GM21737 (cell line): Measurements from ENCODE around the gene HS2ST1.
"Not testable (repeated sequence)": the region's sequence is repeated elsewhere in the genome, so short reads cannot be mapped to it uniquely, and the experiment has no call there.

Experiments used
- ATAC-seq: cut with Tn5 transposase; IDR thresholded peaks from one replicate; pipeline ENCODE4 v1.9.1; 2021; ENCODE audit warnings: mild to moderate bottlenecking, moderate library complexity; ENCODE audit not compliant: unreplicated experiment

Gene HS2ST1

DNA sequence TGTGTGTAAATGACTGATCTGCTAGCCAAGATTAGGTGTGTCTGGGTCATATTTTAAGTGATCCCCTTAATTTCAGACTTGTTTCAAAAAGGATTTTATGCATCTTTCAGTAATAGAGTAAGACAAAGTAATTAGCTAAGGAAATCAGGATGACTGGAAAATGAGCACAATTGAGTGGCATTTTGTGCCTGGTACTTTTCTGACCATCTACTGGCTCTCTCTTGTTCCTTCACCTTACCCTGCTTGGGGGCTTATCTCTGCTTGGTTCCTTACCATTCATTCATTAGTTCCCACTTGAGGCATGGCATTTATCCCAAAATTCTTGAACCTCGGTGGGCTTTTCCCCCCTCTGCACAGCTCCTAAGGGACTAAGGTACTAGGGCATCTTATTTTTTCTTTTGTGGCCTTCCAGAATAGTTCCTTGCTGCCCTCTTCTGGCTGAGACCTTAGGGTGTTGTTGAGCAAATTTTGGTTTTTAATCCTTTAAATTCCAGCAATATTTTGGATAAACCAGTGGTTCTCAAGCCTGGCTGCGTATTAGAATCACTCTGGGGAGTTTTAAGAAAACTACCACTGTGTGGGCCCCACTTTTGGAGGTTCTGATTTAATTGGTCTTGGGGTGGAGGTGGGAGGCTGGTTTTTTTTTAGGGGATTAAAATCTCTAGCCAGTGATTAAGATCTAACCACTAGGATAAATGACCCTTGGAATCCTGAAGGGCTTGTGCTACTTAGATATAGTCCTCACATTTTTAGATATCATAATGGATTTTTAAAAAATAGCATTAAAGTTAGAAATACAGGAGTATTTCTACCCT is 50.8 kb downstream of the HS2ST1 start:
- no peak for ATAC-seq

GRCh38 chr1:86965827-86966182 is 51.4 kb downstream of the HS2ST1 start:
- ATAC-seq: no peak

DNA sequence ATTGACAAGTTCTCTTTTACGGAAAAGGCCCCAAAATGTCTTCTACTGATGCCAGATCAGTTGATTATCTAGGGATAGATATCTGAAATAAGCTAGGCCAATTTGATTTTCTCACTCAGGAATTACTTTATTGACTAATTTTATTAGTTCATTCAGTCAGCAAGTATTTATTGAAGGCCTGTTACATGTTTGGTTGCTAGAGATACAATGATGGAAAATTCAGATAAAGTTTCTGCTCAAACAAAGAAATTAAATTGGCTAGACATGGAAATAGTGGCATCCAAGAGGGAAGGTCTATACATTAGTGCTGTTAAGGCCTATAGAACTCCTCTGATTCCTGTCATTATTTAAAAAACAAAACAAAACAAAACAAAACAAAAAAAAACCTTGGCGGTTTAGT is 56.5 kb downstream of the HS2ST1 start:
- no peak for ATAC-seq

DNA sequence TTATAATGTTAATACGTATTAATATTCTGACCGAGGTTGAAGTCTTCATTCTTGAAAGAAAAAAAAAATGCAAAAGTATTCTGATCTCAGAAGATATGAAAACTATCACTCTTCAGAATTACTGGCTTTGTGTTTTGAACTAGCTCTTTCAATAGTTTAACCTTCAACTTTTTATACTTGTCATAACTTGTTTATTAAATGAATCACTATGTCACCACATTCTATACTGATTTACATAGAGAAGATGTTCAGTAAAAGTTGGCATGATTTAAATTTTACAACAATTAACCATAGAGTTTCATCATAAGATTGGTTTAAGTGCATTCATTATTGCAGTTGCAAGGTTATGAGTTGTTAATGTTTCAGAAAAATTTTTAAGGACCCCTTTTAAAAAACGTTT is 57.3 kb downstream of the HS2ST1 start:
- ATAC-seq: no peak

GRCh38 chr1:86972262-86972661 is 57.8 kb downstream of the HS2ST1 start:
- no peak for ATAC-seq

DNA sequence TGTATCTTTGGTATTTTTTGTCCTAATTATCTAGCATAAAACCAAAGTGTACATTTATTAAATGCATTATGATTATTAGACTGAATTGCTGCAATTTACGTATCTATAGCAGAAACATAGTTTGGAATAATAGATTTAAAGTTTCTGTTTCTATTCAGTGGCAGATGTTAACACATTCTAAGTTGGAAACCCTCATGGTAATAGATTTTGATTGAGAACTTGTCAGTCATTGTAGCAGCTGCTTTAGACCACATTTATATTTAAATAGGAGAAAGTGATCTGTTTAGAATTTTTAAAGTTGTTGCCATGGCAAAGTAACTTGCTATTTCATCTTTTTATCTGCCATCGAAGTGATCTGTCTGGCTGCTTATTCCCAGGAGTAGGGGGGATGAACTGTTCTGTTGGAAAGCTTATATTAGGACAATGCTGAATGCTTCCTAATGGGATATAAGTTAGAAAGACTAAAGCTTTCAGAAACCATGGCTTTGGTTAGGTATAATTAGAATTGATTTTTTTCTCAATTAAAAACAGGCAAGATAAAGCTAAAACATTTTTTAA is 61.6 kb downstream of the HS2ST1 start:
- no peak for ATAC-seq

DNA sequence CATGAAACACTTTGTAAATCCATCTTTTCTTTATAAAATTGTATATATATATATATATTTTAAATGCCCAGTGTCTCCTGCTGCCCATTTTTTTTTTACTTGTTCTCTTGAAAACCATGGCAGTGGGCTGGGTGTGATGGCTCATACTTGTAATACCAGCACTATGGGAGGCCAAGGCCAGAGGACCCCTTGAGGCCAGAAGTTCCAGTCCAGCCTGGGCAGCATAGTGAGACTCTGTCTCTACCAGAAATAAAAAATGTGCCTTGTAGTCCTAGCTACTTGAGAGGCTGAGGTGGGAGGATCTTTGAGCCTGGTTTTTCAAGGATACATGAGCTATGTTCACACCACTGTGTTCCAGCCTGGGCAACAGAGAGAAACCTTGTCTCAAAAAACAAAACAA is 62.2 kb downstream of the HS2ST1 start:
- ATAC-seq: no peak

- ATAC-seq: no peak
These were observed 67.2 kb downstream of the HS2ST1 start for GRCh38 chr1:86981482-86982213.

DNA sequence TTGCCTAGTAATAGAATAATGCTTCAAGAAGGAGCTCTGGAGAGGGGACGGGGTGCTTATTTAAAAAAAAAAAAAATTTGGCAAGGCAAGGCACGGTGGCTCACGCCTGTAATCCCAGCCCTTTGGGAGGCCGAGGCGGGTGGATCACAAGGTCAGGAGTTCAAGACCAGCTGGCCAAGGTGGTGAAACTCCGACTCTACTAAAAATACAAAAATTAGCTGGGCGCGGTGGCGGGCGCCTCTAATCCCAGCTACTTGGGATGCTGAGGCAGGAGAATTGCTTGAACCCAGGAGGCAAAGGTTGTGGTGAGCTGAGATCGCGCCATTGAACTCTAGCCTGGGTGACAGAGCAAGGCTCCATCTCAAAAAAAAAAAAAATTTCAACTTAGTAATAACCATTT is 69.2 kb downstream of the HS2ST1 start:
- ATAC-seq: not testable (repeated sequence)

GRCh38 chr1:86987446-86987845 is 73.0 kb downstream of the HS2ST1 start:
- ATAC-seq: no peak

DNA sequence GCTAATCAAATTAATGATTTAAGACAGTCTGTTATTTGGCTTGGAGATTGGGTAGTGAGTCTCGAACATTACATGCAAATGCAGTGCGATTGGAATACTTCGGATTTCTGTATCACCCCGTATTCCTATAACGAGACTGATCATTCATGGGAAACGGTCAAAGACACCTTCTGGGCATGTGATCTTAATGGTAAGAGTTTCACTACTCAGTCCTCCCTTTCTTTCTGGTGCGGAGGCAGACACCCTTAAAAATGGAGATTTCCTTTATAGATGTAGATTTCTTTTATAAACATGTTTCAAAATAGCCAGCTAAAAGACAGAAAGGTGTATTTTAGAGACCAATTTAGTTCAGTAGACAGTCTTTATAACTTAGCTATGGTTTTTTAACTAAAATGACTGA is 74.4 kb downstream of the HS2ST1 start:
- no peak for ATAC-seq

DNA sequence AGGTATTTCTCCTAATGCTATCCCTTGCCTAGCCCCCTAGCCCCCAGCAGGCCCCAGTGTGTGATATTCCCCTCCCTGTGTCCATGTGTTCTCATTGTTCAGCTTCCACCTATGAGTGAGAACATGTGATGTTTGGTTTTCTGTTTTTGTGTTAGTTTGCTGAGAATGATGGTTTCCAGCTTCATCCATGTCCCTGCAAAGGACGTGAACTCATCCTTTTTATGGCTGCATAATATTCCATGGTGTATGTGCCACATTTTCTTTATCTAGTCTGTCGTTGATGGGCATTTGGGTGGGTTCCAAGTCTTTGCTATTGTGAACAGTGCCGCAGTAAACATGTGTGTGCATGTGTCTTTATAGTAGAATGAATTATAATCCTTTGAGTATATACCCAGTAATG is 75.3 kb downstream of the HS2ST1 start:
- ATAC-seq: not testable (repeated sequence)

- no peak for ATAC-seq
These were observed 76.4 kb downstream of the HS2ST1 start for GRCh38 chr1:86990826-86991225.

- ATAC-seq: no peak
These were observed 77.2 kb downstream of the HS2ST1 start for GRCh38 chr1:86991549-86992186.

GRCh38 chr1:86992861-86993260 is 78.4 kb downstream of the HS2ST1 start:
- ATAC-seq: no peak

- ATAC-seq: no peak
These were observed 79.0 kb downstream of the HS2ST1 start for GRCh38 chr1:86993269-86993985.

- no peak for ATAC-seq
These were observed 79.6 kb downstream of the HS2ST1 start for GRCh38 chr1:86994061-86994460.

GRCh38 chr1:86997538-86997937 is 83.1 kb downstream of the HS2ST1 start:
- no peak for ATAC-seq

DNA sequence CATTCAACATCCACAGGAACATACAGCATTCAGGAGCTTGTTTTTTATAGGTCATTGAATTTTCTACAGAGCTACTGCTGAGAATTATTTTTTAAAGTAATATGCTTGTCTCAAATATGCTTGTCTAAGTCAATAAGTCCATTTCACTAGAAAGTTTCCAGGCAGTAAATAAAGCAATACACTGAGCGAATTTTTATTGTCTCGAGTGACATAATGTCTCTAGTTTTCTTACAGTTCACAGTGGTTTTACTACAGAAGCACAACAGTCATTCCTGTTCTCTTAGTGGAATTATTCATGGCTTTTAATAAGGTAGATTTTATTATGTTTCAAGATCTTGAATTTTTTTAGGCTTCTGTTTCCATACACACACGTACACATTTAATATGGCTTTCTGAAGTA is 83.8 kb downstream of the HS2ST1 start:
- no peak for ATAC-seq

GRCh38 chr1:86998727-86999126 is 84.3 kb downstream of the HS2ST1 start:
- ATAC-seq: no peak

DNA sequence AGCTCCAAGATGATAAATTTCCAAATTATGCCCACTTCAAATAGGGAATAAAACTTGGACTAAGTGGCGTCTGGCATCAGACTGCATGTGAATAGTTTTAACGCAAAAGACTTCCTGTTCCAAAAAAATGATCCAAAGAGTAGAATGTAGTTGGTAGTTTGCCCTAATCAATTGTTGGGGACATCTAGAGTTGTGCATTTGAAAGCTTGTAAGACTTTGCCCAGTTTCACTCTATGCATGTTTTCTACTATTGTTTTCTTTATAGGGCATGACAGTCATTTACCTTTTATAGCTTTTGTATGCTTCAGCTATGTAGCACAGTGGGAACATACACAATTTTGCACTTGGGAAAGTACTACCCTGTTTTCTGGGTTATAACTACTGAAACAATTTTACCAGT is 86.0 kb downstream of the HS2ST1 start:
- ATAC-seq: no peak
